T-helper 9 cell (primary cell): ENCODE results near the gene CSF2RB.

Experiments
- DNase-seq: peaks from one replicate; pipeline ENCODE4 v3.0.0-alpha.2; 2020

Gene CSF2RB

DNA sequence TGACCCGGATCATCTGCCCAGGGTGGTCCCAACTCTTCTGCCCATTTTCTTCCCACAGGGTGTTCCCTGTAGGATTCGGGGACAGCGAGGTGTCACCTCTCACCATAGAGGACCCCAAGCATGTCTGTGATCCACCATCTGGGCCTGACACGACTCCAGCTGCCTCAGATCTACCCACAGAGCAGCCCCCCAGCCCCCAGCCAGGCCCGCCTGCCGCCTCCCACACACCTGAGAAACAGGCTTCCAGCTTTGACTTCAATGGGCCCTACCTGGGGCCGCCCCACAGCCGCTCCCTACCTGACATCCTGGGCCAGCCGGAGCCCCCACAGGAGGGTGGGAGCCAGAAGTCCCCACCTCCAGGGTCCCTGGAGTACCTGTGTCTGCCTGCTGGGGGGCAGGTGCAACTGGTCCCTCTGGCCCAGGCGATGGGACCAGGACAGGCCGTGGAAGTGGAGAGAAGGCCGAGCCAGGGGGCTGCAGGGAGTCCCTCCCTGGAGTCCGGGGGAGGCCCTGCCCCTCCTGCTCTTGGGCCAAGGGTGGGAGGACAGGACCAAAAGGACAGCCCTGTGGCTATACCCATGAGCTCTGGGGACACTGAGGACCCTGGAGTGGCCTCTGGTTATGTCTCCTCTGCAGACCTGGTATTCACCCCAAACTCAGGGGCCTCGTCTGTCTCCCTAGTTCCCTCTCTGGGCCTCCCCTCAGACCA is 24.0 kb downstream of the CSF2RB start:
- DNase-seq = no peak

DNA sequence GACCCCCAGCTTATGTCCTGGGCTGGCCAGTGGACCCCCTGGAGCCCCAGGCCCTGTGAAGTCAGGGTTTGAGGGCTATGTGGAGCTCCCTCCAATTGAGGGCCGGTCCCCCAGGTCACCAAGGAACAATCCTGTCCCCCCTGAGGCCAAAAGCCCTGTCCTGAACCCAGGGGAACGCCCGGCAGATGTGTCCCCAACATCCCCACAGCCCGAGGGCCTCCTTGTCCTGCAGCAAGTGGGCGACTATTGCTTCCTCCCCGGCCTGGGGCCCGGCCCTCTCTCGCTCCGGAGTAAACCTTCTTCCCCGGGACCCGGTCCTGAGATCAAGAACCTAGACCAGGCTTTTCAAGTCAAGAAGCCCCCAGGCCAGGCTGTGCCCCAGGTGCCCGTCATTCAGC is 24.6 kb downstream of the CSF2RB start:
- DNase-seq = no peak

DNA sequence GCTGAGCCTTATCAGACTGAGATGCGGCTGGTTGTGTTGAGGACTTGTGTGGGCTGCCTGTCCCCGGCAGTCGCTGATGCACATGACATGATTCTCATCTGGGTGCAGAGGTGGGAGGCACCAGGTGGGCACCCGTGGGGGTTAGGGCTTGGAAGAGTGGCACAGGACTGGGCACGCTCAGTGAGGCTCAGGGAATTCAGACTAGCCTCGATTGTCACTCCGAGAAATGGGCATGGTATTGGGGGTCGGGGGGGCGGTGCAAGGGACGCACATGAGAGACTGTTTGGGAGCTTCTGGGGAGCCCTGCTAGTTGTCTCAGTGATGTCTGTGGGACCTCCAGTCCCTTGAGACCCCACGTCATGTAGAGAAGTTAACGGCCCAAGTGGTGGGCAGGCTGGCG is 25.5 kb downstream of the CSF2RB start:
- no peak for DNase-seq

DNA sequence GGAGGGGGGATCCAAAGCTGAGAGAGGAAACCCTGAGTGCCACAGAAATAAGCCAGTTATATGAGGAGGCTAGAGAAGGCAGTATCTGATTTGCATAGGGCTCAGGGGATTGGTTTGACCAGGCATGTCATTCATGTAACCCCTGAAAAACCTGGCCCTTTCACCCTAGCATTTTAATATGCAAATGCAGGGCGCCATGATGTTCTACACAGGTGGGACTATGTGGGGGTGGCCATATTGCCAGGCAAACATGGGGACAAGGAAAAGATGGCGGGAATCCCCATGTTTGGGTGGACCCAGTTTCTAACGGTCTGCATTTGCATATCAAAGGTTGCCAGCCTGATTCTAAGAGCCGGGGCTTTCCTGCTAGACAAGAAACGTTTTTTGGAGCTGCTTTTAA is 27.2 kb downstream of the CSF2RB start:
- no peak for DNase-seq

DNA sequence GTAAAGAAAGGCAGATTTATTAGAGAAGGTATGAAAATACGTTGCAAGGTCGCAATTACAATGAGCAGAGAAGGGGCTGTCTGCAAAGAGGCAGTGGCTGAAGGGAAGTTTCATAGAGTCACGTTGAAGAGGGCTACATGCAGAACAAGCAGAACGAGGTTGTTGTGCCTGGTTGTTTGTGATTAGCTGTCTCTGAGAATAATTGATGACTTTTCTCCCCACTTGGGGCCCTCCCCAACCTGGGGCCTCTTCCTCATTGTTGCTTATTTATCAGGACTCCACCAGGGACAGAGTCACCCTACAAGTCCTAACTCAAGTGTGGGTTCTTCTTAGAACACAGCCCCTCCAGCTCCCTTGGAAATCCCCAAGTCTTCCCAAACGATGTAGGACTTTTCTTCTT is 29.1 kb downstream of the CSF2RB start:
- no peak for DNase-seq

DNA sequence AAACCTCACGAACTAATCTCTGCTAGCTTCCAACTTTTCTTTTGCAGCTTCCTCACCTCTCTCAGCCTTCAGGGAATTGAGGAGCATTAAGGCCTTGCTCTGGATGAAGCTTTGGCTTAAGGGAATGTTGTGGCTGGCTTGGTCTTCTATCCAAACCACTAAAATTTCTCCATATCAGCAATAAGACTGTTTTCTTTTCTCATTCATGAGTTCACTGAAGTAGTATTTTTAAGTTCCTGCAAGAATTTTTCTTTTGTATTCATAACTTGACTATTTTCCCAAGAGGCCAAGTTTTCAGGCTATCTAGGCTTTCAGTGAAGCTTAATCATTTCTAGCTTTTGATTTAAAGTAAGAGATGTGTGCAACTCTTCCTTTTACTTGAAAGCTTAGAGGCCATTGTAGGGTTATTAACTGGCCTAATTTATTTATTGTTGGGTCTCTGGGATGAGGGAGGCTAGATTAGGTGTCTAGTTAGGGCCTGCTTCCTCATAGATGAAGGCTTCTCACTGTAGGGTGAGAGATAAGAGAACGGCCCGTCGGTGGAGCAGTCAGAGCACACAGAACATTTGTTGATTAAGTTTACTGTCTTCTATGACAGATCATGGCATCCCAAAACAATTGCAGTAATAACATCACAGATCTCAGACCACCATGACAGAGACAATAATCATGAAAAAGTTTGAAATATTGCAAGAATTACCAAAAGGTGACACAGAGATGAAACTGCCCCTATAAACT is 33.2 kb downstream of the CSF2RB start:
- DNase-seq = no peak

DNA sequence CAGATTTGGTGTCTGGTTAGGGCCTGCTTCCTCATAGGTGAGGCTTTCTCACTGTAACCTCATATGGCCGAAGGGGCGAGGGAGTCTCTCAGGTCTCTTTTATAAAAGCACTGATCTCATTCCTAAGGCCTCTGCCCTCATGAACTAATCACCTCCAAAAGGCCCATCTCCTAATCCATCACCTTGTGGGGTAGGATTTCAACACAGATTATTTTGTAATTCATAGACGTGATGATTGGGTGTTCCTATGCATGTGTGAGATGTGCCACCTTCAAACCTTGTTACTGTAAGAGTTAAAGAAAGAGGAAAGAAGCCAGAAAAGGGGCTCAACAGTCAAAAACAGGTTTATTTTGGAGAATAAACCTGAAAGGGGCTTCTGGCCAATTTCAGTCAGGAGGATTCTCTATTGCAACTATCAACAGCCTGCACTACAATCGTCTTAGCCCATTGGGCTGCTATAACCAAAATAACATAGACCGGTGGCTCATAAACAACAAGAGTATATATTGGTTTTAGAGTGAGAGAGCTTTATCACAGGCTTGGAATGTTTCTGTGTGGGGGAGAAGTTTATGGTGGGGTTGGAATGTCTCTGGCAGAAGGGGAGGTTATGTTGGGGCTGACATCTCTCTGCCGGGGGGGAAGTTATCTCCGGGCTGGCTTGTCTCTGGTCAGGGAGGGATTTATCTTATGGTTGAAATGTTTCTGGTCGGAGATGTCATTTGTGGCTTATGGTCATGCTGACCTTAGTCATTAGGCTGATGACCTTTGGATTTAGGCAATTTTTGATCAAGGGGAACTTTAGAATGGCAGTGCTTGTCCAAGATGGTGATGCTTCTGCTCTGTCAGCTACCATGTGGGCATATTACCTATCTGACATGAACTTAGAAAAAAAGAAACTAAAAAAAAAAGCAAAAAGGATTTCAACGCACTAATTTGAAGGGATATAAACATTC is 35.1 kb downstream of the CSF2RB start:
- no peak for DNase-seq

DNA sequence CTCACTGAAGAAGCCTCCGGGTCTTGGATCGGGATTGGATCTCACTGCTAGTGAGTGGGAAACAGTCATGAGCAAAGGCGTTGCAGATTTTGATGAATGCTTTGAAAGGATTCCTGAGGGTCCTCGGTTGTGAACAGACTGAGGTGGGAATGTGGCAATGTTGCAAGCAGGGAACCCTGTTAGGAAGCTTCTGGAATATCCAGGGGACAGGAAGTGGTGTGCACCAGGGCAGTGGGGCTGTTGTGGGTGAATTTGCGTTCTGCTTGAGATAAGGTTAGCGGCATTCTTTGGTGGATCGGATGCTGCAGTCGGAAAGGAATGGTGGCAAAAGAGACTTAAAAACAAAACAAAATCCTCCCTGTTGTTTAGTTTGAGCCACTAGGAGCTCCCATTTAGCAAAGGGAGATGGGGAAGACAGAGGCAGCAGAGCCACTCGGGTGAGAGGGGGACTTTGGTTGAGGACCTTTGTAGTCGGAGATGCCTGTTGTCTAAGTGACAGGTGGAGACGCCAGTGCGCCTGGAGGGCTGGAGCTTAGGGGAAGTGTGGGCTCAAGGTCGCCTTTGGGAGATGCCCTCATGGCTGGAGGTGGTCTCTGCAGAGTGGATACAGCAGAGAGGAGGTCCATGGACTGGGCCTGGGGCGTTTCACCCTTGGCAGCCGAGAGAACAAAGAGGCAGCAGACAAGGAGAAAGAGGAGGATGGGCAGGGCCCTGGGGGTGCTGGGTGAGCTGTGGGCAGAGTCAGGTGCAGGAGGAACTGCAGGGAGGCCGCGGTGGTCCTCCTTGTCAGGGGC is 37.6 kb downstream of the CSF2RB start:
- no peak for DNase-seq

DNA sequence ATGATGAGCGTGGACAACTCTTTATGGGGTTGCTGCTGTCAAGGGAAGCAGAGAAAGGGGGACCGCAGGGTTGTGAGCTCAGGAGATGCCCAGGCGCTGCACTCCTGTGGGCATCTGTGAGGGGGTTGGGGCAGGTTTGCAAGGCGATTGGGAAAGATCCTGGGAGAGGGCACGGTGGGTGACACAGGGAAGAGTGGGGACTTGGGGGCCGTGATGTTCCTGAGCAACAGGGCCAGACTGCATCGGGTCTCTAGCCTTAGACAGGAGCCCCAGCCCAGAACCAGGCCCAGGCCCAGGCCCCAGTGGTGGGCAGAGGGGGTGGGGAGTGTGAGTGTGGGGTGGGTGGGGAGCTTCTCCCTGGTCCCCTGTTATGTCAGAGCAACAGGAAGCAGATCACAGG is 38.3 kb downstream of the CSF2RB start:
- DNase-seq = no peak

DNA sequence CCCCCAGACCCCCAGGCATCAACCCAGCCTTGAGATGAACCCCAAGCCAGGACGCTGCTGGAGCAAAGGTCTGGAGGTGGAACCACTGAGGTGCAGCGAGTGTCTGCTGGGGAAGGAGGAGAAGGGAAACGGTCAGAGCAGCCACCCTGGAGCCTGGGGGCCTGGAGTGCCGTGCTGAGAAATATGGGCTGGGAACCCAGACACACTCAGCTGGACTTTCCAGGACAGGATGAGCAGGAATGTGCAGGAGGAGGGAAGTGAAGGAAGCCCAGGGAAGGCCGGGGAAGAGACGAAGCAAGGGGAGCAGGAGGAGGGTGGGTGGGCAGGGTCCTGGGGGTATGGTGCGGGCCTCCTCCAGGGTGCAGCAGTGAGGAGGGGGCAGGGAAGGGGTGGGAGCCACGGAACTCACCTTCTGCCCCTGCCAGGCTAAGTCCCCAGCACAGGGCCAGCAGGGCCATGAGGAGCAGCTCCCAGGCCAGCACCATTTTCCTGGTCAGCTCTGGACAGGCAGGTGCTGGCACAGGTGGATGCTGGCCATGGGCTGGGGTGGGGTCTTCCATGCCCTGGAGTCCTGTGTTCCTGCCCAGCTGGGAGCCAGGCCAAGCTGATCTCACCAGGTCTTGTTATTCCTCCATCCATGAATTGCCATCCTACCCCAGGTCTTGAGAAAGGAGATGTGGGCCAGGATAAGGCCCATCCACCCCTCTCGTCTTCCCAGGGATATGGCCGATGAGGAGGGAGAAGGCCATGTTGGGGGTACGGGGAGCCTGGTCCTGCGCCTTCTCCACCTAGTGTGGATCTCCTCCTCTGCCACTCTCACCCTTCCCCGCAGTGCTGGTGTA is 40.0 kb downstream of the CSF2RB start:
- no peak for DNase-seq

DNA sequence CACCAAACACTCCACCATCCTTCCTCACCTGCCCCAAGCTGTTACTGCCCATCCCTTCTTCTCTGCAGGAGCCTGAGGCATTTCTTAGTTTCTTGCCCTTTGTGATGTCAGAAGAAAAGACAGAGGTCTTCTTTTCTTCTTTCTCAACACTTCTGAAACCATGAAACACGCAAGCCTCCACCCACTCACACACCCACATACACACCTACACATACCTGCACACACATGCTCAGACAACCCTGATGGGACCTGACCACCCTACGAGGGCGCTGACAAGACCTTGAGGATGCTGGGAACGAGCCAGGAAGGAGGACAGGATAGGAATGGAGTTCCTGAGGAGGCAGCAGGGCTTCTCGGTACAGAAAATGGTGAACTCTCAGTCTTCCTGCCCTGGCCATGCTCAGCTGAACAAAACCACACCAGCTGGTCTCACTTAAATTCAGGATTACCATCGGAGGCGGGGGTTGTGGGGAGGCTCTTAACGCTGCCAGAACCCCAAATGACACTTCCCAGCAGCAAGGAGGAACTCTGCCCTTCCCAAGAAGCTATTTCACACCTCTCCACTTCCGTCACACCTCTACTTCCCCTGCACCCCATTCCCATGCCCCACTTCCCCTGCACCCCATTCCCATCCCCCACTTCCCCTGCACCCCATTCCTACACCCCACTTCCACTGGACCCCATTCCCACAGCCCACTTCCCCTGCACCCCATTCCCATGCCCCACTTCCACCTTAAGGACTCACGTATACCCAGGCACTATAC is 41.0 kb downstream of the CSF2RB start:
- no peak for DNase-seq

DNA sequence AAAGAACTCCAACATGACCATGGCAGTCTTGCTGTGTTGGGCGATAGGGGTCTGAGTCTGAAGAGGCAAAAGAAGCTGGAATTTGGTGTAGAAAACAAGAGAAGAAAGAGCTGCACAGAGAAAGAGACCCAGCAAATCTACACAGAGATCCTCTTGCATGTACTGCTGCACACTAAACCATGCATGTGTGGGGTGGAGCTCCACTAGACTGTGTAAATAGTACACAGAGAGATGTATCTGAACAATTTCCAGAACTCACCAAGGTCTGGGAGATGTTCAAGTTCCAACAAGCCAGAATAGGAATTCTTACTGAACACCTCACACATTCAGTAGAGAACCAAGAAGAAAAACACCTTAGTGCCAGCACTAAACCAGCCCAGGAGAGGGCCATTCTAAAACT is 42.3 kb downstream of the CSF2RB start:
- DNase-seq = no peak

DNA sequence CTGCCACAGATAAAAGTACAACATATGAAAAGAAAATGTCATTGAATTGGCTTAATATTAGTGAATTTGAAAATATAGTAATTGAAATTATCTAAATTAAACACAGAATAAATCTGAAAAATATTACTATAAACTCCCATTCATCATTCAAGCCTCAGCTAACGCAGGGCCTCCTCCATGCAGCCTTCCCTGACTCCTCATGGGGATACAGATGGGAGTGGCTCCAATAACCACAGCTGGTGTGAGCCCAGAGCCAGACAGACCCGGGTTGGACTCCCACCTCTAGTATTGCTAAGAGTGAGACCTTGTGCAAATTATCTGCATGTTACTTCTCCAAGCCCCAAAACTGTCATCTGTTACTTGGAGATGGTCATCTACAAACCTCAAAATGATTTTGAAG is 44.9 kb downstream of the CSF2RB start:
- no peak for DNase-seq

DNA sequence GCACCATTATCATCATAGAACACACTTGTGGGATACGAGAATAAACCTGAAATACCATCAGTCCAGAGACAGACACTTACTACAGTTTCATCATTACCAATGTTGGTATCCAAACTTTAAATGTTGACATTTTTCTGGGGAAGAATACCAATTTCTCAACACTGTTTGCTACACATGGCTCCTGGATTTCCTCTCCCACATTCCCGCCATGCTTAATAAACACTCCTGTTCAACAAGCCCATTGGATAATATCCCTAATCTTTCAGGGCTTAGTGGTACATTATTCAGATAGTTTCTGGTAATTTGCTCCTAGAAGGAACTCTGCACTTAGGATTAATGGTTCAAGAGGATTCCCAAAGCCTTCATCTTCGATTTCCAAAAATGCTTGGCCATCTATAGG is 48.2 kb downstream of the CSF2RB start:
- DNase-seq = no peak

DNA sequence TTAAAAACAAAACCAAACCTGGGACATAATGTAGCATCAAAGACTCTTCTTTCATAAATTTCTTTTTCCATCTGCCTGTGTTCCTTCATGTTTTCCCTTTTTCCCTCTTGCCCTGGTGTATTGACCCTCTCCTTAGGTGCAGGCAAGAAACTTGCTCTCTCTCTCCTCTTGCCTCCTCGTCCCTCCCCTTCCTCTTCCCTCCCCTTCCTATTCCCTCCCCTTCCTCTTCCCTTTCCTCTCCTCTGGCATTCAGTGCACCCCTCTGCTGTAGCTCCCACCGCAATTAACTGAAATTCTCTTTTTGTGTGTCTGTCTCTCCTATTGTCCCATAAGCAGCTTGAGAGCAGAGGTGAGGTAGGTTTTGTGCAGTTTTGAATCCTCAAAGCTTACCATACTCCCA is 49.9 kb downstream of the CSF2RB start:
- DNase-seq = no peak

DNA sequence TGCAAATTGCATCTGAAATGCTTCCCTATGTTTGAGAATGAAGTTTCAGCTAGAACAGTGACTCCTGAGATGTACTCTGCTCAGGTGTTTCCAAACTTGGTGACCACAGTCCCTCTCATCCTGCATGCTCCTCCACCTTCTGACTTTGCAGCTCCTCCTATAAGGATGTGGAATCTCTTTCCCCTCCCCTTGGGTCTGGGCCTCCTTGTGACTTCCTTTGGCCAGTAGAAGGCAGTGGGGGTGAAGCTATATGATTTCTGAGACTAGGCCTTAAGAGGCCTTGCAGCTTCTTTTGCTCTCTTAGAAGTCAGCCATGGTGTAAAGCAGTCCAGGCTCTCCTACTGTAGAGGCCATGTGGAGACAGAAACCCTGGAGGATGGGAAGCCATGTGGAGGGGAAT is 50.7 kb downstream of the CSF2RB start:
- DNase-seq = no peak

DNA sequence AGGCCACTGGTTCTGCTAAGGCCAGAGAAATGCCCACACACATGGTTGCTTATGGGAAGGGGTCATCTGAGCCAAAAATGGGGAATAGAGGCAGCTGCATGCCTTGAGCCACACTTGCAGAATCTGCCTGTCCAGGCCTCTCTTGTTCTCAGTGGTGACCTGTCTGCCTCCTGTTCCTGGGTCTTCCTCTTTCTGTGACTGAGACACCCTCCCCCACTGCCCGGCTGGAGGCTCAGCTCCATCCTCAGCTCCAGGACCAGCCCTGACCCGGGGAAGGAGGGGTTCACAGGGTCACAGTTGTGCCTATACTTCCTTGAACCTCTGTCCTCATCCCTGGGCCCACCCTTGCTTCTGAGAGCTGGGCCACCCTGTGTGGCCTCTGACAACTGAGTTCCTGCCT is 52.3 kb downstream of the CSF2RB start:
- no peak for DNase-seq

DNA sequence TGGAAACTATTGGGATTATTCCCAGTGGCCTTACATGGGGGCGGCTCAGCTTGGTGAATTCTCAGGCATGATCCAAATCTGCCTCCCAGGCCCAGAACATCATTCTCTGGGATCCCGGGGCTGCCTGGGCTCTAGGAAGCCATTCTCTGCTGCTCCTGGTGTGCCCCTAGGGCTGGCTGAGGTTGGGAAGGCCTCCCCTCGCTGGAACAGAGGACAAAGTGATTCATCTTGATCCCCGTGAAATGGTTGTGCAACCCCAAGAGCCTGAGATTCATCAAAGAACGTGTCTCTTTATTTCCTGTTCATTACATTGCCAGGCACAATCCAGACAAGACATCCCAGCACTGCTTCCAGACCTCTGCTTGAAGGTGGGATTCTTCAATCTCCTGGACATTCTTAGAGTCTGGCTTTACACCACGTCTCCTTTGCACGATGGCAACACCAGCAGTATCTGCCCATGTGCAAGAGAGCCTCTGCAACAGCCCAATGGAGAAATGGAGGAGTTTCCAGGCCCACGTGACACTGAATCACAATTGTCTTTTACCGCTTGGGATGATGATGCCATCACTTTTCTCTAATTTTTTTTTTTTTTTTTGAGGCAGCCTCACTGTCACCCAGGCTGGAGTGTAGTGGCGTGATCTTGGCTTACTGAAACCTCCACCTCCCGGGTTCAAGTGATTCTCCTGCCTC is 53.6 kb downstream of the CSF2RB start:
- no peak for DNase-seq

DNA sequence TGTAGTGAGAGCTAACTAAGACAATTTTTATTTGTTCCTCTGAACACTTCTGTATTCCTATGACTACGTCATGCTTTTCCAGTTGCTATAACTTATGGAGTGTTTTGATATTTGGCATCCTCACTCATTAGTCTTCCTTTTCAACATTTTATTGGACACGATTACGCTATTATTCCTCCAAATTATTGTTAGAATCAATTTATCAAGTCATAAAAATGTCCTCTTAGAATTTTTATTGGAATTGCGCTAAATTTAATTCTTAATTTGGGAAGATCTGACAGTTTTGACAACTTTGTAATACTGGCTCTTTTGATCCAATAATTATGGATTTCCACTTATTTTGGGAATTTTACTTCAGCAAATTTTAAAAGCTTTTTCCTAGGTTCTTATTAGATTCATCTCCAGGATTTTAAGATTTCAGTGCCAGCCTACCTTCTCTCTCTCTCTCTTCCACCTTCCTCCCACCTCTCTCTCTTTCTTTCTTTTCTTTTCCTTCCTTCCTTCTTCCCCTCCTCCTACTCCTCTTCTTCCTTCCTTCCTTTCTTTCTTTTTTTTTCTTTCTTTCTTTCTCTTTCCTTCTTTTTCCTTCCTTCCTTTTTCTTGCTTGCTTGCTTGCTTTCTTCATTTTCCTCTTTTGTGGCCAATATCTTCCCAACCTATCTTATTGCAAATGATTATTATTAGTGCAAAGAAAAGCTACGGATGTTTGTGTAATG is 55.0 kb downstream of the CSF2RB start:
- no peak for DNase-seq
